Measurements from ENCODE around the gene TXN. TPM values are rescaled to one million over a fixed set of nuclear protein-coding genes. Genes with fewer than 3 reads are reported as not detected.
"Not testable (repeated sequence)": the region's sequence is repeated elsewhere in the genome, so short reads cannot be mapped to it uniquely, and the experiment has no call there.

TXN gene
- total RNA-seq, 1 experiment from 2014 or later, result 892 TPM

DNA sequence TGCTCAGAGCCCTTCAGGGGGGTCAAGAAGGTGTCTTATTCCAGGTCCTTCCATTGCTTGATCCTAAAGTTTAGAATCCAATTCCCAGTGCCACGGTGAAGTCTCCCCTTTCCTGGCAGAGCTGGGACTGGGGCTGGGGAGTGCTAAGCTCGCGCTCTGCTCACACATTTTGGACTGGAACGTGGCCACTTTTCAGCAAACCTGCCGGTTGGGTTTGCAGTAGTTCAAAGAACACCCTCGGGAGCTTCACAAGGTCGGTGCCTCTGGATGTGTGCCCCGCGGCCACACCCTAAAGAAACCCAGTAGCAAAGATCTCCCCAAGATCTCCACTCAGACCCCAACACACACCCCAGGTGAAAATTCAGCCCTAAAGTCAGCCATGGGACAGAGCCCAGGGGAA lies 48.3 kb downstream of the TXN start, which contains the start of gene C9orf152:
C9orf152 (minus strand) TSS at position 129 of the 400 bp plus-strand sequence. CDS start 580 bp downstream, outside the sequence.
- DNase-seq (ENCODE audit: low spot score), result no peak

DNA sequence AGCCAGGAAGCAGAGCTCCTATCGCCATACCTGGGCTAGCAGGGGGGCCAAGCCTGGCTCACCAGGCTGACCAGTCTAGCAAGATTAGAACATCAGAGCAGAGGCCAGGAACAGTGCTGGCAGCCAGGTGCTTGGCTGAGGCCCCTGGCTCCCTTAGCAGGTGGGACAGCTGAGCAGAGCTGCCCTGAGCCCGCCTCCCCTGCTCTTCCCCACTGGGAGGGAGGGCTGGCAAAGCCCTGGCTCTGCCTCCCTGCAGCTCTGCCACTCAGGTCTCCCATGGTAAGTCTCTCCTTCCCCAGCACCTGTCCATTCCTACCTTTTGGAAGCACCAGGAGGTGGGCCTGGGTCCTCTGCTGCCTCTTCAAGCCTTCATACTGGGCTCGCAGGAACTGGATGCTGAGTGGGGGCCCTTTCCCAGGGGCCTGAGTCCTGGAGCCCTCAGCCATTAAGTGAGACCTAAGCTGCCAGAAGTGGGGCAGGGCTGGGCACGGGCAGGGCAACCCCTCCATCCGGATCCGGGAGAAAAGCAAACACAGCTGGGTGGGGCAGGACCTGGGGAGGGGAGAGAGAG lies 49.2 kb downstream of the TXN start:
- no peak for DNase-seq (ENCODE audit: low spot score)

DNA sequence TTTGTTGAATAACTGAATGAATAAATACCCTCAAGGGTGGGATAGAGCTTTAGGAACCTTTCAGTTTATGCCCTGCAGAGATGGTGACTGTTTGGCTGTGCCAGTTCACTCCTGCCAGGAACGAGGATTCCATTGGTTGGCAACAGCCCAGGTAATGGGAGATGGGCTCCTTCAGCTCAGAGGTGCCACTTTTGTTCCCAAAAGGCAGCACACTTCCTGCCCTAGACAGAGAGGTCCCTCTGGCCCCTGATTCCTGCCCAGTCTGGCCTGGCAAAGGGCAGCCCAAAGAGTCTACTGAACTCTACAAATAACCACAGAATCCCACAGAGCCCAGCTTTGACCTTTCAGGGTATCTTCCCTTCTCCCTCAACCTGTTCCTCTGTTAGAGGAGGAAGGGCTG lies 49.9 kb downstream of the TXN start:
- DNase-seq (ENCODE audit: low spot score), result no peak

GRCh38 chr9:110205612-110206011 lies 50.7 kb downstream of the TXN start:
- not testable (repeated sequence) for DNase-seq (ENCODE audit: low spot score)

DNA sequence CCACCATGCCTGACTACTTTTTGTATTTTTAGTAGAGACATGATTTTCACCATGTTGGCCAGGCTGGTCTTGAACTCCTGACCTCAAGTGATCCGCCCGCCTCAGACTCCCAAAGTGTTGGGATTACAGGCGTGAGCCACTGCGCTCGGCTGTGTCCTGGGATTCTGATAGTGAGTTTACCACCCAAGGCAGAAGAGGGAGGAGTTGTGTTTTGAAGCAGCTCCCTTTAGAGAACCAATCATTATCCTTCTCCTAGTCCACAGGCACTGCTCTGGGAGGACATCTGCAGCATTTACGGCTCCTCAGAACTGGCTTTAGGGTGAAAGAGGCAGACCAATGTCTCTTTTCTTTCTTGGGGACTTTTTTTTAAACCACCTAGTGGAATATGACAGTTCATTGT lies 54.1 kb downstream of the TXN start:
- DNase-seq (ENCODE audit: low spot score), result no peak

DNA sequence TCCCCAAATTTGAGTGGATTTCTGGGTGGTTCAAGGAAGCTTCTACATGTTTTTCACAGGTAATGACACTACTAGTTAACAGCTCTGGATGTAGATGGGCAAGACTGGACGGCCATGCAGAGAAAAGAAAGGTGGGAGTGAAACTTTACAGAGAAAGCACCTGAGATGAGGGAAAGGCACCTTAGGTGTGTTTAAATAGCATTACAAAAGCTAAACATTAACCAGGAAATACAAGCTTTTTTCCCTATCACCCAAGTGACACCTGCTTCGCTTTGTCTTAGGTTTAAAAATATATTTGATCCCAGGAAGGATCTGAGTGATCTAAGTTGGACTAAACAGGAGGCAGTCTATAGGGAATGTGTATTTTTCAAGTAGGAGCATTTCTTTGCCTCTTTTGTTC lies 56.7 kb downstream of the TXN start:
- DNase-seq (ENCODE audit: low spot score), result no peak

DNA sequence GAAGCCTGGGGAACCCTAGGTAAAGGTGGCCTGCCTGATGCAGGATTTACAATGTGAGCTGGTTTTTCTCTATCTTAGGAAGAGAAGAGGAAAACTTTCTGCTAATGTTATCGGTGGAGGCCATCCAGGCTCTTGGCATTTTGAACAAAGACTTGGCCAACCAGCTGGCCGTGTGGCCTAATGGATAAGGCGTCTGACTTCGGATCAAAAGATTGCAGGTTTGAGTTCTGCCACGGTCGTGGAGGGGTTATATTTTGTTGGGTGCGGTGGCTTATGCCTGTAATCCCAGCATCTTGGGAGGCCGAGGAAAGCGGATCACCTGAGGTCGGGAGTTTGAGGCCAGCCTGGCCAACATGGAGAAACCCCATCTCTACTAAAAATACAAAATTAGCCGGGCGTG lies 58.0 kb downstream of the TXN start:
- DNase-seq (ENCODE audit: low spot score), result no peak

- no peak for DNase-seq (ENCODE audit: low spot score)
These were observed 58.7 kb downstream of the TXN start for GRCh38 chr9:110197330-110198187.

- DNase-seq (ENCODE audit: low spot score), result not testable (repeated sequence)
These were observed 60.2 kb downstream of the TXN start for GRCh38 chr9:110196084-110196499.

Other genes starting within 250 kb of the TXN start
- not detected in 2 replicates for gene C9orf152, start 48.3 kb downstream of the TXN start, total RNA-seq (2014; rRNA removed; shearing (Covaris generic))
- not detected in 2 replicates for gene TXNDC8, start 81.4 kb upstream of the TXN start, total RNA-seq (2014; rRNA removed; shearing (Covaris generic))